ENCODE results near the gene HPS3.

GRCh38 chr3:149170672-149171071 lies 41.2 kb downstream of the HPS3 start:
- no peak for TF ChIP-seq POLR2A (IDR thresholded peaks at IDR 0.05; ENCODE audit: low read length)
- no peak for TF ChIP-seq CHD4 (IDR thresholded peaks at IDR 0.05; ENCODE audit: borderline replicate concordance)
- TF ChIP-seq JUNB (IDR thresholded peaks at IDR 0.05) = no peak
- TF ChIP-seq KDM1A (IDR thresholded peaks at IDR 0.05; ENCODE audit: low read depth) = no peak
- TF ChIP-seq, protein P1, sequence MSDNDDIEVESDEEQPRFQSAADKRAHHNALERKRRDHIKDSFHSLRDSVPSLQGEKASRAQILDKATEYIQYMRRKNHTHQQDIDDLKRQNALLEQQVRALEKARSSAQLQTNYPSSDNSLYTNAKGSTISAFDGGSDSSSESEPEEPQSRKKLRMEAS (IDR thresholded peaks at IDR 0.05) = no peak
- TF ChIP-seq HOXA7 (CRISPR knock-in tag; IDR thresholded peaks at IDR 0.05) = no peak
- no peak for TF ChIP-seq POLR2AphosphoS2 (conservative IDR thresholded peaks at IDR 0.05; ENCODE audit: low read length)
- no peak for TF ChIP-seq USF2 (IDR thresholded peaks at IDR 0.05)
- TF ChIP-seq, protein P2, sequence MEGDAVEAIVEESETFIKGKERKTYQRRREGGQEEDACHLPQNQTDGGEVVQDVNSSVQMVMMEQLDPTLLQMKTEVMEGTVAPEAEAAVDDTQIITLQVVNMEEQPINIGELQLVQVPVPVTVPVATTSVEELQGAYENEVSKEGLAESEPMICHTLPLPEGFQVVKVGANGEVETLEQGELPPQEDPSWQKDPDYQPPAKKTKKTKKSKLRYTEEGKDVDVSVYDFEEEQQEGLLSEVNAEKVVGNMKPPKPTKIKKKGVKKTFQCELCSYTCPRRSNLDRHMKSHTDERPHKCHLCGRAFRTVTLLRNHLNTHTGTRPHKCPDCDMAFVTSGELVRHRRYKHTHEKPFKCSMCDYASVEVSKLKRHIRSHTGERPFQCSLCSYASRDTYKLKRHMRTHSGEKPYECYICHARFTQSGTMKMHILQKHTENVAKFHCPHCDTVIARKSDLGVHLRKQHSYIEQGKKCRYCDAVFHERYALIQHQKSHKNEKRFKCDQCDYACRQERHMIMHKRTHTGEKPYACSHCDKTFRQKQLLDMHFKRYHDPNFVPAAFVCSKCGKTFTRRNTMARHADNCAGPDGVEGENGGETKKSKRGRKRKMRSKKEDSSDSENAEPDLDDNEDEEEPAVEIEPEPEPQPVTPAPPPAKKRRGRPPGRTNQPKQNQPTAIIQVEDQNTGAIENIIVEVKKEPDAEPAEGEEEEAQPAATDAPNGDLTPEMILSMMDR (IDR thresholded peaks at IDR 0.05) = no peak
- no peak for TF ChIP-seq EP300 (IDR thresholded peaks at IDR 0.05)
